C4-2B (cell line): ENCODE data around the gene TBC1D4.

Experiments used
- ZFX ChIP-seq: fragments of 450-650 bp; IDR thresholded peaks from 2 replicates; pipeline ENCODE4 v1.6.1; 2017
- TF ChIP-seq, protein P1 (sequence below): fragments of 450-650 bp; conservative IDR thresholded peaks from 2 replicates; pipeline ENCODE4 v1.5.1; 2017; ENCODE audit warnings: mild to moderate bottlenecking

DNA sequence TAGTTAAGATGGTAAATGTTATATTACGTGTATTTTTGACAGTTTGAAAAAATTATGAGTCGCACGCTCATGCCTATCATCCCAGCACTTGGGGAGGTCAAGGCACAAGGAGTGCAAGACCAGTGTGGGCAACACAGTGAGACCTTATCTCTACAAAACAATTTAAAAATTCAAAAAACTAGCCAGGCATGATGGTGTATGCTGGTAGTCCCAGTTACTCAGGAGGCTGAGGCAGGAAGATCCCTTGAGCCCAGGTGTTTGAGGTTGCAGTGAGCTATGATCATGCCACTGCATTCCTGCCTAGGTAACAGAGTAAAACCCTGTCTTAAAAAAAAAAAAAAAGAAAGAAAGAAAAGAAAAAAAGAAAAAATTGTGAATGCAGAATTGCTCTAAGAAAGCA, 58.0 kb downstream of the TBC1D4 start:
- TF ChIP-seq, protein P1, sequence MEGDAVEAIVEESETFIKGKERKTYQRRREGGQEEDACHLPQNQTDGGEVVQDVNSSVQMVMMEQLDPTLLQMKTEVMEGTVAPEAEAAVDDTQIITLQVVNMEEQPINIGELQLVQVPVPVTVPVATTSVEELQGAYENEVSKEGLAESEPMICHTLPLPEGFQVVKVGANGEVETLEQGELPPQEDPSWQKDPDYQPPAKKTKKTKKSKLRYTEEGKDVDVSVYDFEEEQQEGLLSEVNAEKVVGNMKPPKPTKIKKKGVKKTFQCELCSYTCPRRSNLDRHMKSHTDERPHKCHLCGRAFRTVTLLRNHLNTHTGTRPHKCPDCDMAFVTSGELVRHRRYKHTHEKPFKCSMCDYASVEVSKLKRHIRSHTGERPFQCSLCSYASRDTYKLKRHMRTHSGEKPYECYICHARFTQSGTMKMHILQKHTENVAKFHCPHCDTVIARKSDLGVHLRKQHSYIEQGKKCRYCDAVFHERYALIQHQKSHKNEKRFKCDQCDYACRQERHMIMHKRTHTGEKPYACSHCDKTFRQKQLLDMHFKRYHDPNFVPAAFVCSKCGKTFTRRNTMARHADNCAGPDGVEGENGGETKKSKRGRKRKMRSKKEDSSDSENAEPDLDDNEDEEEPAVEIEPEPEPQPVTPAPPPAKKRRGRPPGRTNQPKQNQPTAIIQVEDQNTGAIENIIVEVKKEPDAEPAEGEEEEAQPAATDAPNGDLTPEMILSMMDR, result no peak
- no peak for TF ChIP-seq ZFX
